GM12878 (cell line): ENCODE measurements around the gene WDFY4. TPM values are rescaled to one million over a fixed set of nuclear protein-coding genes. Genes with fewer than 3 reads are reported as not detected.

ENCODE experiments used
- ATAC-seq: fragments of 200-7000 bp; cut with Tn5 transposase; 3 replicates; pipeline ENCODE4 v1.9.1; 2020; ENCODE audit warnings: mild to moderate bottlenecking, moderate library complexity
- BruUV-seq: library from RNA; stranded (reverse); fragments of 400-500 nt; replicated peaks from 2 replicates; lab custom pipeline; 2021; lab: Mats Ljungman, UMichigan
- CTCF ChIA-PET: fragments of 300-600 bp; sonication (Branson Sonifier 250); formaldehyde crosslinking; extraction: SDS; loops from one replicate; lab custom pipeline; 2021; ENCODE audit warnings: inconsistent platforms; lab: Yijun Ruan, JAX
- POLR2A ChIA-PET: fragments of 350-600 bp; formaldehyde crosslinking; extraction: SDS; loops from one replicate; lab custom pipeline; 2021; ENCODE audit warnings: inconsistent platforms; lab: Charles Lee
- RAD21 ChIA-PET: fragments of 300-600 bp; sonication (Branson Sonifier 250); formaldehyde crosslinking; loops from one replicate; lab custom pipeline; 2023; ENCODE audit warnings: antibody characterized with exemption; ENCODE audit not compliant: unreplicated experiment; lab: Charles Lee
- SMC1A ChIA-PET: fragments of 300-600 bp; sonication (Branson Sonifier 250); formaldehyde crosslinking; loops from one replicate; lab custom pipeline; 2023; ENCODE audit not compliant: unreplicated experiment, uncharacterized antibody; lab: Charles Lee
- DNase-seq: peaks from one replicate; pipeline ENCODE4 v3.0.0-alpha.2; 2011; ENCODE audit warnings: low read depth, low spot score
- FAIRE-seq: peaks from 3 replicates; lab custom pipeline; 2011; peaks lifted over from hg19 to GRCh38; lab: Jason Lieb, UNC
- H2AFZ ChIP-seq: 2 replicates; pipeline ENCODE4 v1.6.0; 2011; ENCODE audit warnings: low read depth, low read length, control low read depth; ENCODE audit not compliant: control insufficient read depth
- H3K27ac ChIP-seq: 2 replicates; pipeline ENCODE4 v1.5.1; 2011; ENCODE audit warnings: control low read depth; ENCODE audit not compliant: control insufficient read depth, insufficient read depth
- H3K27me3 ChIP-seq, 2 experiments: replicated peaks in 1 of 2; 2 replicates each; pipeline versions ENCODE4 v1.6.0 to v1.6.1; 2011; ENCODE audit warnings: low read length in 1 of 2; ENCODE audit not compliant: control insufficient read depth in 2 of 2, insufficient read depth in 2 of 2
- H3K36me3 ChIP-seq, 2 experiments: 2 replicates each; pipeline ENCODE4 v1.5.1; 2011; ENCODE audit warnings: low read length in 1 of 2; ENCODE audit not compliant: control insufficient read depth in 2 of 2, insufficient read depth in 2 of 2
- H3K4me1 ChIP-seq: 2 replicates; pipeline ENCODE4 v1.6.1; 2011; ENCODE audit warnings: mild to moderate bottlenecking, low read length, moderate library complexity, mixed read lengths; ENCODE audit not compliant: control insufficient read depth, insufficient read depth
- H3K4me2 ChIP-seq: 2 replicates; pipeline ENCODE4 v1.6.0; 2011; ENCODE audit warnings: control low read depth; ENCODE audit not compliant: control insufficient read depth, insufficient read depth
- H3K4me3 ChIP-seq: fragments of 200-600 bp; sonication (generic); 2 replicates; pipeline ENCODE4 v1.5.1; 2016
- H3K79me2 ChIP-seq: 2 replicates; pipeline ENCODE4 v1.6.0; 2011; ENCODE audit warnings: low read length; ENCODE audit not compliant: control insufficient read depth, insufficient read depth
- H3K9ac ChIP-seq: 2 replicates; pipeline ENCODE4 v1.8.0; 2011; ENCODE audit warnings: low read length, control low read depth, mixed read lengths; ENCODE audit not compliant: control insufficient read depth, insufficient read depth
- H3K9me3 ChIP-seq: replicated peaks from 3 replicates; pipeline ENCODE4 v1.5.1; 2011; ENCODE audit warnings: mild to moderate bottlenecking, low read length; ENCODE audit not compliant: control insufficient read depth, insufficient read depth
- H4K20me1 ChIP-seq: 2 replicates; pipeline ENCODE4 v1.6.0; 2011; ENCODE audit not compliant: control insufficient read depth, insufficient read depth
- DPF2 ChIP-seq: fragments of 450-650 bp; IDR thresholded peaks from 2 replicates; pipeline ENCODE4 v1.6.1; 2017; ENCODE audit warnings: mild to moderate bottlenecking
- EGR1 ChIP-seq, 2 experiments: IDR thresholded peaks; 1 replicate in 1 of 2; 2 replicates in 1 of 2; pipeline ENCODE4 v1.6.1; 2011 to 2012; ENCODE audit warnings: low read depth in 2 of 2, low read length in 2 of 2, borderline replicate concordance in 1 of 2, mild to moderate bottlenecking in 1 of 2, moderate library complexity in 1 of 2
- ETV6 ChIP-seq, 2 experiments: fragments of 450-650 bp in 1 of 2; IDR thresholded peaks in 1 of 2; conservative IDR thresholded peaks in 1 of 2; 2 replicates each; pipeline ENCODE4 v1.6.1; 2014; ENCODE audit warnings: antibody characterized with exemption in 1 of 2, borderline replicate concordance in 1 of 2, low read depth in 1 of 2, mild to moderate bottlenecking in 1 of 2, moderate library complexity in 1 of 2
- HDAC2 ChIP-seq: fragments of 200-600 bp; sonication (generic); IDR thresholded peaks from 2 replicates; pipeline ENCODE4 v1.6.1; 2017
- JUND ChIP-seq: IDR thresholded peaks from 2 replicates; pipeline ENCODE4 v1.6.1; 2012; ENCODE audit warnings: low read depth, mild to moderate bottlenecking, low read length, improper control_type of control experiment, moderate library complexity
- KLF5 ChIP-seq: fragments of 450-650 bp; IDR thresholded peaks from 2 replicates; pipeline ENCODE4 v1.6.1; 2014; ENCODE audit warnings: mild to moderate bottlenecking; ENCODE audit not compliant: partially characterized antibody
- TCF3 ChIP-seq: IDR thresholded peaks from 2 replicates; pipeline ENCODE4 v1.6.1; 2012; ENCODE audit warnings: low read depth, mild to moderate bottlenecking, low read length, borderline replicate concordance; ENCODE audit not compliant: insufficient read depth
- WGBS: methylation state at CpG from one replicate; pipeline ENCODE4 v1.1.6; 2016; ENCODE audit warnings: low lambda C conversion rate; ENCODE audit not compliant: insufficient replicate concordance, insufficient coverage; ENCODE audit errors: missing lambda C conversion rate; 5-methylcytosine and 5-hydroxymethylcytosine counted together
- in situ Hi-C: fragments of 300-500 bp; cut with MboI; formaldehyde crosslinking; loops from 9 replicates; pipeline ENCODE4 v1.14.3; 2018; ENCODE audit warnings: mixed read lengths
- intact Hi-C: fragments of 100-400 bp; cut with micrococcal nuclease; formaldehyde crosslinking; loops from one replicate; pipeline ENCODE4 v1.14.2; 2022; ENCODE audit not compliant: unreplicated experiment
- polyA plus RNA-seq, 11 experiments: library from polyadenylated mRNA; depleted of rRNA in 4 of 11; unstranded in 6 of 11; stranded (reverse) in 5 of 11; fragments of >200 nt; fragmentation: Nextera tagmentation in 4 of 11; fragmentation: Illumina TruSeq in 1 of 11; extraction: Ambion mirVana in 4 of 11; extraction: Trizol in 1 of 11; gene quantifications; 1 replicate in 1 of 11; 2 replicates in 10 of 11; pipeline versions ENCODE4 v1.2.1 to v1.2.3, GENCODE V29; 2011 to 2016; ENCODE audit warnings: inconsistent platforms in 2 of 11, missing spikeins in 2 of 11, low read depth in 1 of 11
- total RNA-seq, 4 experiments: library from RNA; depleted of rRNA in 3 of 4; stranded (reverse); fragments of >200 nt in 3 of 4; fragmentation: Illumina TruSeq in 1 of 4; extraction: Trizol in 1 of 4; gene quantifications; 2 replicates each; pipeline versions ENCODE4 v1.2.1 to v1.2.3, GENCODE V29; 2013 to 2021
- TF ChIP-seq, protein P1 (sequence below): fragments of 450-650 bp; IDR thresholded peaks from 2 replicates; pipeline ENCODE4 v1.6.1; 2016; ENCODE audit warnings: mild to moderate bottlenecking
- TF ChIP-seq, protein P2 (sequence below): IDR thresholded peaks from 2 replicates; pipeline ENCODE4 v1.6.1; 2011; ENCODE audit warnings: low read depth, mild to moderate bottlenecking, low read length, moderate library complexity, borderline replicate concordance; ENCODE audit errors: extremely low read depth

WDFY4 gene
- total and polyA plus RNA-seq, 10 of the 15 experiments (the other 5 are each of a cell fraction or from before 2014, with no cell fraction given) = 13.5 to 132 (median 47.3) TPM

DNA sequence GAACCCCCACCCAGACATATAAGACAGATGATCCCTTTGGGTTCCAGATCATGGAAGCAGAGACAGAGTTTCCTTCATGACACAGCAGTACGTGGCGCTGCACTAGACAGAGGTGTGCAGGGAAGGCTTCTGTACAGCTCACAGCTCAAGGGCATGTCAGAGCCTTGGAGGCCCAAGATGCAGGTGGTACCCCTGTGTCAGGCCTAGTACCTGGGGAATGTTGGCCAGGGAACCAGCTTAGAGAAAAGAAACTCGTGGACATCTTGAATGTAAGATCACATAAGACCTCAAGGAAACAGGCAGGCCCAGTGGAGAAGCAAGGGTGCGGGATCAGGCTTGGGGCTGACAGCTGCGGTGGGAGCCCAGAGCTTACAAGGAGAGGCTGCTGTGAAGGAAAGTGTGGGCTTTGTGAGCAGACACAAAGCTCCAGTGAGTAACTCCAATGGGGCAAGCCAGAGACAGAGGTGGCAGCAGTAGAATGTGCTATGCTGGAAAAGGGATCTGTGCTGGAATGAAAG, 91.4 kb downstream of the WDFY4 start:
- BruUV-seq = no TSS peak
- H3K36me3 ChIP-seq = peaks cover 31 to 46% of the 10 kb centered on the region in 2 experiments
- no peaks in the 10 kb centered on the region for H3K4me1 ChIP-seq
- ChIA-PET CTCF (interaction anchor here (0.7 to 1.1 kb wide), 3 partner anchors 17 to 486 kb away, joined by 3 read pairs; no protein-coding TSS in a partner anchor), SMC1A (interaction anchor here (1.0 kb wide), 1 partner anchor 16 kb away, joined by 3 read pairs; no protein-coding TSS in a partner anchor), POLR2A (no interaction called here), RAD21 (interaction anchor here (0.6 kb wide), 1 partner anchor 120 kb away, joined by 3 read pairs; no protein-coding TSS in a partner anchor)
- ATAC-seq (no peak), DNase-seq (no peak), FAIRE-seq (no peak)
- no peak overlapping the region for H3K4me2 ChIP-seq
- in situ Hi-C loops (no loop called here), intact Hi-C loops (no loop called here)
- TF ChIP-seq, protein P1, sequence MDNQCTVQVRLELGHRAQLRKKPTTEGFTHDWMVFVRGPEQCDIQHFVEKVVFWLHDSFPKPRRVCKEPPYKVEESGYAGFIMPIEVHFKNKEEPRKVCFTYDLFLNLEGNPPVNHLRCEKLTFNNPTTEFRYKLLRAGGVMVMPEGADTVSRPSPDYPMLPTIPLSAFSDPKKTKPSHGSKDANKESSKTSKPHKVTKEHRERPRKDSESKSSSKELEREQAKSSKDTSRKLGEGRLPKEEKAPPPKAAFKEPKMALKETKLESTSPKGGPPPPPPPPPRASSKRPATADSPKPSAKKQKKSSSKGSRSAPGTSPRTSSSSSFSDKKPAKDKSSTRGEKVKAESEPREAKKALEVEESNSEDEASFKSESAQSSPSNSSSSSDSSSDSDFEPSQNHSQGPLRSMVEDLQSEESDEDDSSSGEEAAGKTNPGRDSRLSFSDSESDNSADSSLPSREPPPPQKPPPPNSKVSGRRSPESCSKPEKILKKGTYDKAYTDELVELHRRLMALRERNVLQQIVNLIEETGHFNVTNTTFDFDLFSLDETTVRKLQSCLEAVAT = no peak
- TF ChIP-seq TCF3 = no peak
- no peak for TF ChIP-seq EGR1 (IDR thresholded peaks at IDR 0.05; ENCODE audit: borderline replicate concordance in 1 of 2, low read depth in 2 of 2, low read length in 2 of 2)
- no peak for TF ChIP-seq JUND
- no peak for TF ChIP-seq ETV6 (conservative IDR thresholded peaks at IDR 0.05 in 1 of 2, IDR thresholded peaks at IDR 0.05 in 1 of 2; ENCODE audit: borderline replicate concordance in 1 of 2, low read depth in 1 of 2)
- TF ChIP-seq KLF5 = no peak
- TF ChIP-seq DPF2 = no peak
- TF ChIP-seq, protein P2, sequence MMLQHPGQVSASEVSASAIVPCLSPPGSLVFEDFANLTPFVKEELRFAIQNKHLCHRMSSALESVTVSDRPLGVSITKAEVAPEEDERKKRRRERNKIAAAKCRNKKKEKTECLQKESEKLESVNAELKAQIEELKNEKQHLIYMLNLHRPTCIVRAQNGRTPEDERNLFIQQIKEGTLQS = no peak
- no peak for TF ChIP-seq HDAC2
- H3K27ac ChIP-seq = no peak overlapping the region
- no peak overlapping the region for H3K4me3 ChIP-seq
- H4K20me1 ChIP-seq = no peaks in the 10 kb centered on the region
- H3K27me3 ChIP-seq = no peaks in the 10 kb centered on the region
- H2AFZ ChIP-seq = no peak overlapping the region
- peaks cover 1% of the 10 kb centered on the region; the same call in 1 of the 2 replicates for H3K79me2 ChIP-seq
- H3K9ac ChIP-seq = no peak overlapping the region
- H3K9me3 ChIP-seq = no peaks in the 10 kb centered on the region; the same call in 2 of the 3 replicates
- 89% methylated on average over 5 of the region's 5 CpGs for WGBS
